ENCODE measurements around the gene IGIP.
A peak's percentile ranks its signal among the peaks of the same experiment; 100 is the strongest.
"Not testable (repeated sequence)": the region's sequence is repeated elsewhere in the genome, so short reads cannot be mapped to it uniquely, and the experiment has no call there.

The IGIP gene

GRCh38 chr5:140143521-140144258 lies 18.0 kb downstream of the IGIP start:
- no peak for DNase-seq

- DNase-seq: no peak
Observed at GRCh38 chr5:140145256-140145655, 19.5 kb downstream of the IGIP start.

- DNase-seq: peak; percentile 59
Observed at GRCh38 chr5:140145818-140146522, 20.2 kb downstream of the IGIP start.

- no peak for DNase-seq
Observed at GRCh38 chr5:140146523-140146842, 20.7 kb downstream of the IGIP start.

GRCh38 chr5:140147460-140147859 lies 21.7 kb downstream of the IGIP start:
- DNase-seq: no peak

- no peak for DNase-seq
Observed at GRCh38 chr5:140148508-140148907, 22.8 kb downstream of the IGIP start.

GRCh38 chr5:140150201-140150600 lies 24.5 kb downstream of the IGIP start:
- no peak for DNase-seq

- DNase-seq: no peak
Observed at GRCh38 chr5:140151144-140152021, 25.6 kb downstream of the IGIP start.

- DNase-seq: no peak
Observed at GRCh38 chr5:140152022-140152999, 26.6 kb downstream of the IGIP start.

- DNase-seq: no peak
Observed at GRCh38 chr5:140153255-140153654, 27.5 kb downstream of the IGIP start.

- DNase-seq: no peak
Observed at GRCh38 chr5:140153905-140154304, 28.2 kb downstream of the IGIP start.

GRCh38 chr5:140154710-140155381 lies 29.1 kb downstream of the IGIP start:
- not testable (repeated sequence) for DNase-seq

- peak; percentile 84 for DNase-seq
Observed at GRCh38 chr5:140157032-140157781, 31.5 kb downstream of the IGIP start.

GRCh38 chr5:140159014-140159927 lies 33.5 kb downstream of the IGIP start:
- no peak for DNase-seq

- DNase-seq: no peak
Observed at GRCh38 chr5:140162275-140162674, 36.5 kb downstream of the IGIP start.

GRCh38 chr5:140162781-140163180 lies 37.0 kb downstream of the IGIP start:
- no peak for DNase-seq

- no peak for DNase-seq
Observed at GRCh38 chr5:140165101-140165922, 39.6 kb downstream of the IGIP start.

GRCh38 chr5:140165923-140166270 lies 40.2 kb downstream of the IGIP start:
- no peak for DNase-seq

- DNase-seq: no peak
Observed at GRCh38 chr5:140166911-140167310, 41.2 kb downstream of the IGIP start.

Measured in activated naive CD4-positive, alpha-beta T cell treated with anti-CD3 and anti-CD28 coated beads, Interleukin-2, amount 50 U/mL, for 16 hours (primary cell).